ENCODE results near the gene TRAPPC2B. TPM values are rescaled to one million over a fixed set of nuclear protein-coding genes. Genes with fewer than 3 reads are reported as not detected.

TRAPPC2B gene
- total and polyA plus RNA-seq, 2 of the 13 experiments (the other 11 are each of a cell fraction or from before 2014, with no cell fraction given), result 13.3 to 17.7 TPM

- Histone ChIP-seq H3K27me3 (ENCODE audit: control insufficient read depth in 1 of 2, insufficient read depth in 2 of 2, low read length in 2 of 2) (no peaks in the 10 kb centered on the region), H2AFZ (ENCODE audit: low read length) (no peak overlapping the region), H3K36me3 (replicated peaks in 1 of 2; ENCODE audit: control insufficient read depth in 1 of 2, insufficient read depth in 2 of 2, low read length in 2 of 2) (peaks cover 2 to 11% of the 10 kb centered on the region in 2 experiments; a peak in 2 of 5 replicates), H3K27ac (ENCODE audit: extremely low read length, insufficient read depth, low read length) (no peak overlapping the region), H3K79me2 (ENCODE audit: insufficient read depth, low read length) (no peaks in the 10 kb centered on the region), H3K9ac (ENCODE audit: insufficient read depth, low read depth, low read length) (no peak overlapping the region), H3K4me2 (ENCODE audit: low read depth, low read length) (no peak overlapping the region), H4K20me1 (ENCODE audit: insufficient read depth, low read length) (no peaks in the 10 kb centered on the region), H3K4me1 (ENCODE audit: insufficient read depth, low read length) (no peaks in the 10 kb centered on the region), H3K9me3 (ENCODE audit: low read length) (peaks cover 7% of the 10 kb centered on the region; the same call in 1 of the 2 replicates), H3K4me3 (replicated peaks in 1 of 3; ENCODE audit: insufficient read depth in 1 of 3, low read depth in 2 of 3, low read length in 3 of 3) (no peak overlapping the region)
- FAIRE-seq (no peak), ATAC-seq (no peak), DNase-seq (ENCODE audit: low spot score) (no peak)
- in situ Hi-C loops (cut with HindIII; ENCODE audit: extremely low pct_ligation_motif_present, low pct_unique_long_range_greater_than_20kb), result no loop called here
- ChIA-PET CTCF (ENCODE audit: low intra/inter-chr PET ratio, low total read pairs) (no interaction called here), POLR2A (no interaction called here)
- no TSS peak for BruUV-seq (replicated peaks)
- 94% methylated on average over 4 of the region's 6 CpGs for WGBS (ENCODE audit: low lambda C conversion rate)
- TF ChIP-seq ATF2 (CRISPR knock-in tag; IDR thresholded peaks at IDR 0.05), result no peak
- TF ChIP-seq SP5 (CRISPR knock-in tag; IDR thresholded peaks at IDR 0.05; ENCODE audit: borderline replicate concordance, low read depth), result no peak
- no peak for TF ChIP-seq ZNF572 (CRISPR knock-in tag; IDR thresholded peaks at IDR 0.05)
- no peak for TF ChIP-seq FOXP4 (CRISPR knock-in tag; IDR thresholded peaks at IDR 0.05)
- TF ChIP-seq POLR2AphosphoS5 (IDR thresholded peaks at IDR 0.05; ENCODE audit: low read depth, low read length), result no peak
- TF ChIP-seq SRF (IDR thresholded peaks at IDR 0.05; ENCODE audit: low read depth, low read length), result no peak
- intact Hi-C loops (cut with micrococcal nuclease; ENCODE audit: unreplicated experiment), result no loop called here
Measured at GRCh38 chr19:57374179-57374578, 10.8 kb downstream of the TRAPPC2B start.
